Midbrain (tissue), 1 donor: ENCODE data around the gene ERLIN1.
"Not testable (repeated sequence)": the region's sequence is repeated elsewhere in the genome, so short reads cannot be mapped to it uniquely, and the experiment has no call there.

Experiments used
- DNase-seq: peaks from one replicate; lab custom pipeline; 2025; lab: John Stamatoyannopoulos, UW

The ERLIN1 gene

GRCh38 chr10:100133801-100134200 is 52.0 kb downstream of the ERLIN1 start:
- no peak for DNase-seq

- DNase-seq, result no peak
Measured at GRCh38 chr10:100132427-100132826, 53.4 kb downstream of the ERLIN1 start.

GRCh38 chr10:100131571-100131970 is 54.3 kb downstream of the ERLIN1 start:
- DNase-seq, result no peak

- no peak for DNase-seq
Measured at GRCh38 chr10:100130831-100131230, 55.0 kb downstream of the ERLIN1 start.

GRCh38 chr10:100129424-100129823 is 56.4 kb downstream of the ERLIN1 start:
- DNase-seq, result no peak

GRCh38 chr10:100128951-100129350 is 56.9 kb downstream of the ERLIN1 start:
- no peak for DNase-seq

- not testable (repeated sequence) for DNase-seq
Measured at GRCh38 chr10:100125335-100125734, 60.5 kb downstream of the ERLIN1 start.

GRCh38 chr10:100124097-100124496 is 61.7 kb downstream of the ERLIN1 start:
- no peak for DNase-seq

- no peak for DNase-seq
Measured at GRCh38 chr10:100122780-100123179, 63.0 kb downstream of the ERLIN1 start.

- no peak for DNase-seq
Measured at GRCh38 chr10:100120550-100120949, 65.3 kb downstream of the ERLIN1 start.

- no peak for DNase-seq
Measured at GRCh38 chr10:100119726-100120125, 66.1 kb downstream of the ERLIN1 start.

- DNase-seq, result no peak
Measured at GRCh38 chr10:100114976-100115770, 70.7 kb downstream of the ERLIN1 start.

GRCh38 chr10:100114460-100114859 is 71.4 kb downstream of the ERLIN1 start:
- DNase-seq, result no peak

GRCh38 chr10:100109670-100110069 is 76.2 kb downstream of the ERLIN1 start:
- DNase-seq, result no peak

- no peak for DNase-seq
Measured at GRCh38 chr10:100106865-100107264, 79.0 kb downstream of the ERLIN1 start.

GRCh38 chr10:100104300-100104699 is 81.5 kb downstream of the ERLIN1 start:
- no peak for DNase-seq

- no peak for DNase-seq
Measured at GRCh38 chr10:100103581-100103980, 82.2 kb downstream of the ERLIN1 start.

- no peak for DNase-seq
Measured at GRCh38 chr10:100101192-100102076, 84.4 kb downstream of the ERLIN1 start.

GRCh38 chr10:100100651-100101184 is 85.1 kb downstream of the ERLIN1 start:
- DNase-seq, result no peak
